DMS53 treated with DMSO at 0.1 percent for 48 hours (cell line): Measurements from ENCODE around the gene RPS19BP1.
"Not testable (repeated sequence)": the region's sequence is repeated elsewhere in the genome, so short reads cannot be mapped to it uniquely, and the experiment has no call there.

Experiments used
- DNase-seq: peaks from one replicate; lab custom pipeline; 2025; ENCODE audit not compliant: unreplicated experiment; lab: John Stamatoyannopoulos, UW

The RPS19BP1 gene

GRCh38 chr22:39514373-39514973, 18.1 kb downstream of the RPS19BP1 start:
- no peak for DNase-seq

GRCh38 chr22:39513791-39514190, 18.8 kb downstream of the RPS19BP1 start:
- DNase-seq, result no peak

- no peak for DNase-seq
These were observed 20.5 kb downstream of the RPS19BP1 start for GRCh38 chr22:39512026-39512425.

GRCh38 chr22:39511226-39511625, 21.3 kb downstream of the RPS19BP1 start:
- DNase-seq, result no peak

GRCh38 chr22:39510529-39511149, 21.9 kb downstream of the RPS19BP1 start:
- no peak for DNase-seq

GRCh38 chr22:39508393-39508792, 24.2 kb downstream of the RPS19BP1 start:
- DNase-seq, result no peak

- not testable (repeated sequence) for DNase-seq
These were observed 25.5 kb downstream of the RPS19BP1 start for GRCh38 chr22:39507021-39507420.

- DNase-seq, result no peak
These were observed 28.5 kb downstream of the RPS19BP1 start for GRCh38 chr22:39504071-39504470.

- no peak for DNase-seq
These were observed 28.9 kb downstream of the RPS19BP1 start for GRCh38 chr22:39503630-39504029.

GRCh38 chr22:39502789-39503409, 29.6 kb downstream of the RPS19BP1 start:
- no peak for DNase-seq

- peak; percentile 69 for DNase-seq
These were observed 30.3 kb downstream of the RPS19BP1 start, which contains the start of gene MIEF1 for GRCh38 chr22:39502109-39502788. MIEF1 (plus strand) TSS chr22:39502290; CDS start chr22:39511295, 9,005 bp downstream.

- no peak for DNase-seq
These were observed 30.9 kb downstream of the RPS19BP1 start for GRCh38 chr22:39501644-39502108.

- DNase-seq, result no peak
These were observed 32.4 kb downstream of the RPS19BP1 start for GRCh38 chr22:39500101-39500500.

GRCh38 chr22:39498802-39499201, 33.7 kb downstream of the RPS19BP1 start:
- DNase-seq, result no peak

GRCh38 chr22:39498368-39498767, 34.2 kb downstream of the RPS19BP1 start:
- DNase-seq, result no peak

- no peak for DNase-seq
These were observed 35.1 kb downstream of the RPS19BP1 start for GRCh38 chr22:39497429-39497828.

GRCh38 chr22:39496131-39496838, 36.3 kb downstream of the RPS19BP1 start:
- peak; percentile 38 for DNase-seq

GRCh38 chr22:39494471-39495120, 38.0 kb downstream of the RPS19BP1 start:
- DNase-seq, result no peak

GRCh38 chr22:39493759-39494158, 38.8 kb downstream of the RPS19BP1 start:
- no peak for DNase-seq

- no peak for DNase-seq
These were observed 40.4 kb downstream of the RPS19BP1 start for GRCh38 chr22:39492186-39492585.

GRCh38 chr22:39491696-39492095, 40.9 kb downstream of the RPS19BP1 start:
- no peak for DNase-seq
